H1 (cell line): ENCODE data around the gene ZNF200. TPM values are rescaled to one million over a fixed set of nuclear protein-coding genes. Genes with fewer than 3 reads are reported as not detected.

Experiments
- RXRA ChIP-seq: IDR thresholded peaks from 2 replicates; pipeline ENCODE4 v1.6.1; 2011; ENCODE audit warnings: low read depth, mild to moderate bottlenecking, low read length, moderate library complexity; ENCODE audit not compliant: insufficient read depth
- polyA plus RNA-seq, 7 experiments: library from polyadenylated mRNA; depleted of rRNA in 3 of 7; stranded (reverse) in 5 of 7; unstranded in 2 of 7; fragments of >200 nt in 5 of 7; fragments of 200-250 nt in 2 of 7; gene quantifications; 1 replicate in 5 of 7; 2 replicates in 1 of 7; 4 replicates in 1 of 7; pipeline versions ENCODE4 v1.2.1 to v1.2.3, GENCODE V29; 2011 to 2013; ENCODE audit warnings: missing spikeins in 2 of 7, mixed read lengths in 2 of 7
- total RNA-seq: library from RNA; stranded (reverse); fragmentation: NEBNext Ultra II Directional; extraction: Animal tissue kit (Norgen Biotek cat#: 25700); gene quantifications from 2 replicates; pipeline ENCODE4 v1.2.1, GENCODE V29; 2021

The ZNF200 gene
- total and polyA plus RNA-seq, 2 of the 8 experiments (the other 6 are each of a cell fraction or from before 2014, with no cell fraction given) = 2.7 to 9.9 TPM

GRCh38 chr16:3234857-3235561 lies at the start of gene ZNF200 (continued):
- no peak for TF ChIP-seq RXRA
